SK-N-SH treated with all-trans-retinoic acid at 6 μM for 48 hours (cell line): Measurements from ENCODE around the gene TFAP2A.

Experiments
- ATAC-seq: fragments of 200-7000 bp; cut with Tn5 transposase; 3 replicates; pipeline ENCODE4 v1.9.1; 2020; ENCODE audit warnings: mild to moderate bottlenecking, moderate library complexity
- ARNTL ChIP-seq: fragments of 450-650 bp; formaldehyde crosslinking; IDR thresholded peaks from 2 replicates; pipeline ENCODE4 v1.5.0; 2020; ENCODE audit warnings: low read depth, mild to moderate bottlenecking, moderate library complexity, borderline replicate concordance
- BACH2 ChIP-seq: fragments of 250-450 bp; sonication (Bioruptor Pico); IDR thresholded peaks from 2 replicates; pipeline ENCODE4 v1.9.0; 2021; ENCODE audit warnings: mild to moderate bottlenecking, borderline replicate concordance
- CREB5 ChIP-seq: fragments of 250-450 bp; sonication (Bioruptor Pico); IDR thresholded peaks from 2 replicates; pipeline ENCODE4 v1.5.1; 2020; ENCODE audit warnings: low read depth, mild to moderate bottlenecking, moderate library complexity
- CSDC2 ChIP-seq: fragments of 250-450 bp; sonication (Bioruptor Pico); IDR thresholded peaks from 2 replicates; pipeline ENCODE4 v1.5.0; 2020; ENCODE audit warnings: mild to moderate bottlenecking, moderate library complexity
- CSRNP3 ChIP-seq: fragments of 250-450 bp; sonication (Bioruptor Pico); IDR thresholded peaks from 2 replicates; pipeline ENCODE4 v1.5.1; 2021; ENCODE audit warnings: mild to moderate bottlenecking, moderate library complexity
- ESRRG ChIP-seq: fragments of 250-450 bp; sonication (Bioruptor Pico); IDR thresholded peaks from 2 replicates; pipeline ENCODE4 v1.6.1; 2021; ENCODE audit warnings: mild to moderate bottlenecking
- ISL1 ChIP-seq: fragments of 250-450 bp; sonication (Bioruptor Pico); IDR thresholded peaks from 2 replicates; pipeline ENCODE4 v2.1.2; 2022; ENCODE audit warnings: mild to moderate bottlenecking, moderate library complexity
- OSR1 ChIP-seq: fragments of 250-450 bp; sonication (Bioruptor Pico); IDR thresholded peaks from 2 replicates; pipeline ENCODE4 v1.8.0; 2022; ENCODE audit warnings: moderate library complexity, mild to moderate bottlenecking, inconsistent platforms
- PATZ1 ChIP-seq: fragments of 250-450 bp; sonication (Bioruptor Pico); IDR thresholded peaks from 2 replicates; pipeline ENCODE4 v1.8.0; 2020; ENCODE audit warnings: mild to moderate bottlenecking, moderate library complexity, borderline replicate concordance
- POU6F1 ChIP-seq: fragments of 250-450 bp; sonication (Bioruptor Pico); IDR thresholded peaks from 2 replicates; pipeline ENCODE4 v1.8.0; 2021; ENCODE audit warnings: low read depth, mild to moderate bottlenecking, moderate library complexity, borderline replicate concordance
- RARB ChIP-seq: fragments of 250-450 bp; sonication (Bioruptor Pico); IDR thresholded peaks from 2 replicates; pipeline ENCODE4 v1.8.0; 2021; ENCODE audit warnings: mild to moderate bottlenecking, moderate library complexity
- SNAI2 ChIP-seq: fragments of 250-450 bp; sonication (Bioruptor Pico); IDR thresholded peaks from 2 replicates; pipeline ENCODE4 v1.5.0; 2020; ENCODE audit warnings: mild to moderate bottlenecking, moderate library complexity
- TCF4 ChIP-seq: fragments of 250-450 bp; sonication (Bioruptor Pico); IDR thresholded peaks from 2 replicates; pipeline ENCODE4 v1.8.0; 2021; ENCODE audit warnings: mild to moderate bottlenecking, moderate library complexity, borderline replicate concordance
- TOX ChIP-seq: fragments of 250-450 bp; sonication (Bioruptor Pico); IDR thresholded peaks from 2 replicates; pipeline ENCODE4 v1.8.0; 2021; ENCODE audit warnings: mild to moderate bottlenecking, moderate library complexity, borderline replicate concordance
- TSHZ2 ChIP-seq: fragments of 250-450 bp; sonication (Bioruptor Pico); IDR thresholded peaks from 2 replicates; pipeline ENCODE4 v1.5.0; 2020; ENCODE audit warnings: mild to moderate bottlenecking, moderate library complexity
- ZFP3 ChIP-seq: fragments of 250-450 bp; sonication (Bioruptor Pico); IDR thresholded peaks from 2 replicates; pipeline ENCODE4 v1.5.0; 2020; ENCODE audit warnings: mild to moderate bottlenecking, moderate library complexity
- ZNF565 ChIP-seq: fragments of 450-650 bp; formaldehyde crosslinking; conservative IDR thresholded peaks from 2 replicates; pipeline ENCODE4 v1.5.0; 2020; ENCODE audit warnings: low read depth, mild to moderate bottlenecking, moderate library complexity
- ZNF70 ChIP-seq: fragments of 450-650 bp; formaldehyde crosslinking; IDR thresholded peaks from 2 replicates; pipeline ENCODE4 v1.5.0; 2020; ENCODE audit warnings: mild to moderate bottlenecking, moderate library complexity
- ZNF8 ChIP-seq: fragments of 450-650 bp; formaldehyde crosslinking; IDR thresholded peaks from 2 replicates; pipeline ENCODE4 v1.5.0; 2020; ENCODE audit warnings: mild to moderate bottlenecking, moderate library complexity

The TFAP2A gene

GRCh38 chr6:10425975-10426780 is 11.3 kb upstream of the TFAP2A start (continued):
- no peak for TF ChIP-seq CREB5 (CRISPR knock-in tag)
- TF ChIP-seq, all 23 proteins: peak for 0

GRCh38 chr6:10425176-10425974 is 10.5 kb upstream of the TFAP2A start:
- ATAC-seq: no peak; the same call in 2 of the 3 replicates
- TF ChIP-seq ZNF565: no peak
- TF ChIP-seq ZNF70 (CRISPR knock-in tag): no peak
- TF ChIP-seq CSDC2 (CRISPR knock-in tag): no peak
- TF ChIP-seq TSHZ2 (CRISPR knock-in tag): no peak
- TF ChIP-seq TCF4 (CRISPR knock-in tag): no peak
- TF ChIP-seq OSR1: no peak
- TF ChIP-seq ARNTL (CRISPR knock-in tag): no peak
- TF ChIP-seq BACH2: no peak
- no peak for TF ChIP-seq ZNF8 (CRISPR knock-in tag)
- TF ChIP-seq TOX (CRISPR knock-in tag): no peak
- TF ChIP-seq RARB (CRISPR knock-in tag): no peak
- no peak for TF ChIP-seq SNAI2
- no peak for TF ChIP-seq ESRRG (CRISPR knock-in tag)
- no peak for TF ChIP-seq ZFP3 (CRISPR knock-in tag)

- ATAC-seq: peak; percentile 21; the same call in 1 of the 3 replicates
- TF ChIP-seq PATZ1 (CRISPR knock-in tag) (no peak), TCF4 (CRISPR knock-in tag) (no peak), RARB (CRISPR knock-in tag) (no peak), POU6F1 (no peak), ISL1 (CRISPR knock-in tag) (no peak), CSRNP3 (no peak)
Observed at GRCh38 chr6:10424040-10424439, 9.2 kb upstream of the TFAP2A start.
